ENCODE results near the gene MSI2.

MSI2 gene

GRCh38 chr17:57461082-57461481, 204.8 kb downstream of the MSI2 start:
- no peak for DNase-seq (ENCODE audit: low read depth in 2 of 2)

GRCh38 chr17:57462007-57462579, 205.8 kb downstream of the MSI2 start:
- no peak for DNase-seq (ENCODE audit: low read depth in 2 of 2)

GRCh38 chr17:57463103-57463885, 207.0 kb downstream of the MSI2 start:
- DNase-seq (ENCODE audit: low read depth in 2 of 2), result peak in 1 of 2 donors; percentile 62

- no peak for DNase-seq (ENCODE audit: low read depth in 2 of 2)
Observed at GRCh38 chr17:57464191-57464864, 208.0 kb downstream of the MSI2 start.

GRCh38 chr17:57465610-57466009, 209.3 kb downstream of the MSI2 start:
- no peak for DNase-seq (ENCODE audit: low read depth in 2 of 2)

GRCh38 chr17:57466017-57466471, 209.7 kb downstream of the MSI2 start:
- DNase-seq (ENCODE audit: low read depth in 2 of 2), result no peak

- no peak for DNase-seq (ENCODE audit: low read depth in 2 of 2)
Observed at GRCh38 chr17:57466521-57466920, 210.2 kb downstream of the MSI2 start.

GRCh38 chr17:57467226-57467625, 210.9 kb downstream of the MSI2 start:
- no peak for DNase-seq (ENCODE audit: low read depth in 2 of 2)

GRCh38 chr17:57467801-57468200, 211.5 kb downstream of the MSI2 start:
- DNase-seq (ENCODE audit: low read depth in 2 of 2), result no peak

GRCh38 chr17:57468932-57469775, 212.8 kb downstream of the MSI2 start:
- no peak for DNase-seq (ENCODE audit: low read depth in 2 of 2)

- DNase-seq (ENCODE audit: low read depth in 2 of 2), result no peak
Observed at GRCh38 chr17:57470906-57471305, 214.6 kb downstream of the MSI2 start.

GRCh38 chr17:57471868-57472368, 215.6 kb downstream of the MSI2 start:
- no peak for DNase-seq (ENCODE audit: low read depth in 2 of 2)

GRCh38 chr17:57475796-57476195, 219.5 kb downstream of the MSI2 start:
- DNase-seq (ENCODE audit: low read depth in 2 of 2), result no peak

GRCh38 chr17:57477522-57478362, 221.4 kb downstream of the MSI2 start:
- DNase-seq (ENCODE audit: low read depth in 2 of 2), result no peak

GRCh38 chr17:57478478-57479250, 222.3 kb downstream of the MSI2 start:
- no peak for DNase-seq (ENCODE audit: low read depth in 2 of 2)

GRCh38 chr17:57480438-57481196, 224.3 kb downstream of the MSI2 start:
- no peak for DNase-seq (ENCODE audit: low read depth in 2 of 2)

GRCh38 chr17:57481910-57482391, 225.6 kb downstream of the MSI2 start:
- no peak for DNase-seq (ENCODE audit: low read depth in 2 of 2)

- no peak for DNase-seq (ENCODE audit: low read depth in 2 of 2)
Observed at GRCh38 chr17:57482657-57483056, 226.3 kb downstream of the MSI2 start.

- DNase-seq (ENCODE audit: low read depth in 2 of 2), result no peak
Observed at GRCh38 chr17:57484081-57484666, 227.9 kb downstream of the MSI2 start.

All from stimulated activated CD4-positive, alpha-beta T cell treated with anti-CD3 and anti-CD28 coated beads, Interleukin-1b, Interleukin-23, amount 100 ng/mL, for 1 hour (primary cell).